Testis (tissue), 2 donors: ENCODE results near the gene RAB22A.

ENCODE experiments used
- POLR2A ChIP-seq: fragments of 450-650 bp; IDR thresholded peaks from one replicate; pipeline ENCODE4 v1.6.1; 2017; ENCODE audit warnings: antibody characterized with exemption, mild to moderate bottlenecking, moderate library complexity
- TF ChIP-seq, protein P1 (sequence below), 3 experiments: fragments of 450-650 bp in 2 of 3; fragments of 200-600 bp in 1 of 3; sonication (generic) in 1 of 3; IDR thresholded peaks; one replicate each; pipeline ENCODE4 v1.5.1; 2016 to 2019; ENCODE audit warnings: antibody characterized with exemption in 3 of 3, mild to moderate bottlenecking in 2 of 3, moderate library complexity in 1 of 3

- TF ChIP-seq POLR2A: no peak
- TF ChIP-seq, protein P1, sequence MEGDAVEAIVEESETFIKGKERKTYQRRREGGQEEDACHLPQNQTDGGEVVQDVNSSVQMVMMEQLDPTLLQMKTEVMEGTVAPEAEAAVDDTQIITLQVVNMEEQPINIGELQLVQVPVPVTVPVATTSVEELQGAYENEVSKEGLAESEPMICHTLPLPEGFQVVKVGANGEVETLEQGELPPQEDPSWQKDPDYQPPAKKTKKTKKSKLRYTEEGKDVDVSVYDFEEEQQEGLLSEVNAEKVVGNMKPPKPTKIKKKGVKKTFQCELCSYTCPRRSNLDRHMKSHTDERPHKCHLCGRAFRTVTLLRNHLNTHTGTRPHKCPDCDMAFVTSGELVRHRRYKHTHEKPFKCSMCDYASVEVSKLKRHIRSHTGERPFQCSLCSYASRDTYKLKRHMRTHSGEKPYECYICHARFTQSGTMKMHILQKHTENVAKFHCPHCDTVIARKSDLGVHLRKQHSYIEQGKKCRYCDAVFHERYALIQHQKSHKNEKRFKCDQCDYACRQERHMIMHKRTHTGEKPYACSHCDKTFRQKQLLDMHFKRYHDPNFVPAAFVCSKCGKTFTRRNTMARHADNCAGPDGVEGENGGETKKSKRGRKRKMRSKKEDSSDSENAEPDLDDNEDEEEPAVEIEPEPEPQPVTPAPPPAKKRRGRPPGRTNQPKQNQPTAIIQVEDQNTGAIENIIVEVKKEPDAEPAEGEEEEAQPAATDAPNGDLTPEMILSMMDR (IDR thresholded peaks at IDR 0.05): no peak
Measured at GRCh38 chr20:58403272-58403671, 93.8 kb downstream of the RAB22A start.
